ENCODE data around the gene TGFBR3L.
"Not testable (repeated sequence)": the region's sequence is repeated elsewhere in the genome, so short reads cannot be mapped to it uniquely, and the experiment has no call there.

TGFBR3L gene

DNA sequence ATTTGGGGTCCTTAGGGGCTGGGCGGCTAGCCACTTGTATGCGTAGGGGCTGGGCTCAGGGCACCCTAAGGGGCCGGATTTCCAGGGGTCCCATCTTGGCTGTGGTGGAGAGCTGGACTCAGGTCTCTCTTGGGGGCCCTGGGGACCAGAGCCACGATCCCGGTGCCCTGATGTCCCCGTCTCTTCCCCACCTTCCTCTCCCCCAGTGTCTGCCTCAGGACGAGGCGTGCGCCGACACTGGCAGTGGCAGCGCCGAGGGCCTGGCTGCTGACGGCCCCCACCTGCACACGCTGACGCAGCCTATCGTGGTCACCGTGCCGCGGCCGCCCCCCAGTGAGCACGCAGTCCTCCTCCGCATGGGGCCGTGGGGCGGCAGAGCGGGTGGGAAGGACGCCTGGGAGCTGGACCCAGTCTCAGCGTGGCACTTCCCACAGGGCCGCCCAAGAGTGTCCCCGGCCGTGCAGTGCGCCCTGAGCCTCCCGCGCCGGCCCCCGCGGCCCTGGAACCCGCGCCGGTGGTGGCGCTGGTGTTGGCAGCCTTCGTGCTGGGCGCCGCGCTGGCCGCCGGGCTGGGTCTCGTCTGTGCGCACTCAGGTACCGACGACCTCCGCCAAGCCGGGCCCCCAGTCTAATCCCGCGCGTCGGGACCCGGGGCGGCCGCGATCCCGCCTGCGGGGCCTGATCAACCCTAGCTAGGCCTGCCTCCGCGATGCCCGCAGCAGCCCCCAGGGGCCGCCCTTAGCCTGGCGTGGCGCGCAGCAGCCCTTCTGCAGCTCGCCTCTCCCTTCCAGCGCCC, 2.8 kb downstream of the TGFBR3L start:
- no peak for DNase-seq (ENCODE audit: low spot score)

DNA sequence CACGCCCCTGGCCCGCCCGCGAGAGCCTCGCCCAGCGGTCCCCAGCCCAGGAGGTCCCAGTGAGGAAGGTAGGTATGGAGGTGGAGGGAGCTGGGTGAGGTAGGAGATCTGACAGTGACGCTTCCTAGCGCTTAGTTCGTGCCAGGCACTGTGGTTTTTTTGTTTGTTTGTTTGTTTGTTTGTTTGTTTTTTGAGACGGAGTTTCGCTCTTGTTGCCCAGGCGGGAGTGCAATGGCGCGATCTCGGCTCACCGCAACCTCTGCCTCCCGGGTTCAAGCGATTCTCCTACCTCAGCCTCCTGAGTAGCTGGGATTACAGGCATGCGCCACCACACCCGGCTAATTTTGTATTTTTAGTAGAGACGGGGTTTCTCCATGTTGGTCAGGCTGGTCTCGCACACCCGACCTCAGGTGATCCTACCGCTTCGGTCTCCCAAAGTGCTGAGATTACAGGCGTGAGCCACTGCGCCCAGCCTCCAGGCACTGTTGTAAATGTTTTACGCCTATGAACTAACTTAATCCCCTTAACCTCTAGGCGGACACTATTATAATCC, 3.5 kb downstream of the TGFBR3L start:
- not testable (repeated sequence) for DNase-seq (ENCODE audit: low spot score)

DNA sequence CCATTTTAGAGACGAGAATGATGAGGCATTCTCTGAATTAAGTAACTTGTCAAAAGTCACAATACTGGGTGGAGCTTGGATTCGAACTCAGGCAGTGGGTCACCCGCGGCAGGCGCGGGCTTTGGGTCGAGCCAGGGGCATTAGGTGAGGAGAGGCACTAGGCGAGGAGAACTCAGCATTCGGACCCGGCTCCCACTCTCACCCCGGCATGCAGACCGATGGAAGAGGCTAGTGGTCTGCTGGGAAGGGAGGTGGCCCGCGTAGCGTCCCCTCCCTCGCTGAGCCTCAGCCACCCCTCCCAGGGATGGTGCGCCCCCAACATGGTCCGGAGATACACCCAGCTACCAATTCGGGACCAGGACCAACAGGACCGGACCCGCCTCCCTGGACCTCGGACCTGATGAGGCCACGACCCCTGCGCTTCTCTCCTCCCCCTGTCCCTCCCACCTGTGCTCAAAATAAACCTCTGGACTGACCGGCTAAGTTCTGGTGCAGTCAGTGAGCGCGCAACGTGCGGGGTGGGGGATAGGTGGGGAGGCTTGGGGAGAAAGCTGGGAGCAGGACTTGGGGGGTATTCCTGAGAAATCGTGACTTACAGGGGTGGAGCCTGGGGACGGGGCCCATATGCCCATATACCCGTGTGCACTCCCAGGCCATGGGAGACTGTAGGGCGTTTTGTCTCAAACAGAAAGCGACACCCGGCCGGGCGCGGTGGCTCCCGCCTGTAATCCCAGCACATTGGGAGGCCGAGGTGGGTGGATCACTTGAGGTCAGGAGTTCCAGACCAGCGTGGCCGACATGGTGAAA, 4.2 kb downstream of the TGFBR3L start:
- no peak for DNase-seq (ENCODE audit: low spot score)

DNA sequence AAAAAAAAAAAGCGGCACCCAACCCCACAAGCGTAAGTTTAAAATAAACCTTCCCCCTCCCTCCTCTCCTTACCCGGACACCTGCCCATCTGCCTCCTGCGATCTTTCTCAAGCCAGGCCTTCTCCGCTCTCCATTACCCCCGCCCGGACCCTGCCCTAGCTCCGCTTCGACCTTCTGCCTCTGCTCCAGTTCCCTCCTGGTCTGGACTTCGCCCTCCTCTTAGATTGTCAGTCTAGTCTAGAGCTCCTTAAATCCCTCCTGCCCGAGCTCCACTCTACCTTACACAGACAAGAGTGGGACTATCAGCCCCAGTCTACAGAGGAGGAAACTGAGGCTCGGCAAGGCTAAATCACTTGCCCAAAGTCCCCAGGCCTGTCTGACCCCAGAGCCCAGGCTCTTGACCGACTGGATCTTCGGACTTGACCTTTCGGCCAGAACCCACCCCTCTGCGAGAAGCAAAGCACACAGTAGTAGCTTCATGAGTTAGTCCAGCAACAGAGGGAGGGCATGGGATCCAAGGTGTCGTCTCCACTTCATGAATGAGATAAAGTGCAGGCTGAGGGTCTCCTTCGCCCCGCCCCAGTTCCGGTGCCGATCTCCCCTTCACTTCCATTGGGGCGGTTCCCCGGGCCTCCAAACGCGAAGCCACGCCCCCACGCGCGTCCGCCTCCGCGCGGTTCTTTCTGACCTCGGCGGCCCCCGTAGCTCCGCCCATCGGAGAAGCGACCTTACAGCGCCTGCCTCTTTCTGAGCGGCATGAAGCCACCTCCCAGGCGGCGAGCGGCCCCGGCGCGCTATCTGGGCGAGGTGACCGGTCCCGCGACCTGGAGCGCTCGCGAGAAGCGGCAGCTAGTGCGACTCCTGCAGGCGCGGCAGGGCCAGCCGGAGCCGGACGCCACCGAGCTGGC, 5.2 kb downstream of the TGFBR3L start, which contains the start of gene SNAPC2:
TSS of gene SNAPC2 (plus strand) at position 729 of the 909 bp plus-strand sequence. CDS start at position 758, 29 bp downstream.
- DNase-seq (ENCODE audit: low spot score): peak; percentile 86

DNA sequence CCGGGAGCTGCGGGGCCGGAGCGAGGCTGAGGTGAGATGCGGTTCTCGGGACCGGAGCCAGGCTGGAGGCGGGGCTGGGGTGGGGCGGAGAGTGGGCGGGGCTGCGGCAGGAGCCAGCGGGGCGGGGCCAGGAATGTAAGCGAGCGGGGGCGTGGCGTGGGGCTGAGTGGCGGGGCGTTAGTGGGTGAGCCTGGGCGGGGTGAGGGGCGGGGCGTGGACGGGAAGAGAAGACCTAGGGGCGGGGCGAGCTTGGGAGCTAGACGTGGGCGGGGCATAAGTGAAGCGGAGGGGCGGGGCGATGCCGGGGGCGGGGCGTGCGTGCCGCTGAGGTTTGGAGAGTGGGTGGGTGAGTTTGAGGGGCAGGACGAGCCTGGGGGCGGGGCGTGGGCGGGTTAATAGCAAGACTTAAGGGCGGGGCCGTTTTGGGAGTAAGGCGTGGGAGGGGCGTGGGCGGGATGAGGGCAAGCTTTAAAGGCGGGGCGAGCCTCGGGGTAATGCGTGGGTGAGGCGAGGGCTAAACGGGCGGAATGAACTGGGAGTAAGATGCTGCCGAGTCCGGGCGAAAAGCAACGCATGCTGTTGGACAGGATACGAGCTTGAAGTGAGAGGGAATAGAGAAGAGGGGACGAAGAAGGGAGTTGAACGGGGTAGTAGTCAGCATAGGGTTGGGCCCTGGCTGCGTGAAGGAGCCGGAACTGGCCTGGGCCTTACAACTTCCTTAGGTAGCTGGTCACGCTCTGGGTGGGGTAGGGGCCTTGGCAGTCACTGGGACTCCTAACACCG, 6.1 kb downstream of the TGFBR3L start:
- peak; percentile 99 for DNase-seq (ENCODE audit: low spot score)

DNA sequence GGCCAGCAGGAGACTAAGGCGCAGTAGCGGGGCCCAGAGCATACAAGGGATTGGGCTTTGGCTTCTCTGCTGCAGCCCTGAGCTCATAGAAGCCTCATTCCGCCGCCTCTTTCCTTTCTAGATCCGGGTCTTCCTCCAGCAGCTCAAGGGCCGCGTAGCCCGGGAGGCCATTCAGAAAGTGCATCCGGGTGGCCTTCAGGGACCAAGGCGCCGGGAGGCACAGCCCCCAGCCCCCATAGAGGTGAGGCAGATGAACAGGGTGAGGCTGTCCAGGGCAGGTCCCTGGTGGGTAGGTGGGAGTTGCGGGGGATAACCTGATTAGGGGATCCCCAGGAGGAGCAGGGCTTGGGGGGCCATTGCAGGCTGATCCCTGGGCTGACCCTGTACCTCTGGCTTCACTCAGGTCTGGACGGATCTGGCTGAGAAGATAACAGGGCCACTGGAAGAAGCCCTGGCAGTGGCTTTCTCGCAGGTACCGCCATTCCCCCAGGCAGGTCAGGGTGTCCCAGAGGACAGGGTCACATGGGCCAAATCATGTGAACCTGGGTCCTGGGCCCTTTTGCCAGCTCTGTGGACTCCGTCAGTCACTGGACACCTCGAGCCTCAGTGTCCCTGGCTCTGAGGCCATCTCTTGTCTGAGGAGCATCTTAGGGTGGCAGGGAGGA, 6.8 kb downstream of the TGFBR3L start:
- no peak for DNase-seq (ENCODE audit: low spot score)

DNA sequence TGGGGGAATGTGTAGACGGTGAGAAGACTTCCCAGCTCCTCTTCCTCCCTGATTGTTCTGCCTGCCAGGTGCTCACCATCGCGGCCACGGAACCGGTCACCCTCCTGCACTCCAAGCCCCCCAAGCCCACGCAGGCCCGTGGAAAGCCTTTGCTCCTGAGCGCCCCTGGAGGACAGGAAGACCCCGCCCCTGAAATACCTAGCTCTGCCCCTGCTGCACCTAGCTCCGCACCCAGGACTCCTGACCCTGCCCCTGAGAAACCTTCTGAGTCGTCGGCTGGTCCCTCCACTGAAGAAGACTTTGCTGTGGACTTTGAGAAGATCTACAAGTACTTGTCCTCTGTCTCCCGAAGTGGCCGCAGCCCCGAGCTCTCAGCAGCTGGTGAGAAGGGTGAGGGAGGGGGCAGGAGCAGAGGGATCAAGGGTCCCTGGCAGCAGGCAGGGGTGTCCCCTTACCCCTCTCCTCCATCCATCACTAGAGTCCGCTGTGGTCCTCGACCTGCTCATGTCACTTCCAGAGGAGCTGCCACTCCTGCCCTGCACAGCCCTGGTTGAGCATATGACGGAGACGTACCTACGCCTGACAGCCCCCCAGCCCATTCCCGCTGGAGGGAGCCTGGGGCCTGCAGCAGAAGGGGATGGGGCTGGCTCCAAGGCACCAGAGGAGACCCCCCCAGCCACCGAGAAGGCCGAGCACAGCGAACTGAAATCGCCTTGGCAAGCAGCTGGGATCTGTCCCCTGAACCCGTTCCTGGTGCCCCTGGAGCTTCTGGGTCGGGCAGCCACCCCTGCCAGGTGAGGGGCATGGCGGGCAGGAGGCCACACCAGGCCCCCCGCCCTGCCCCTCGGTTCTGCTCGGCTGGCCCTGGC, 7.6 kb downstream of the TGFBR3L start:
- DNase-seq (ENCODE audit: low spot score): no peak

DNA sequence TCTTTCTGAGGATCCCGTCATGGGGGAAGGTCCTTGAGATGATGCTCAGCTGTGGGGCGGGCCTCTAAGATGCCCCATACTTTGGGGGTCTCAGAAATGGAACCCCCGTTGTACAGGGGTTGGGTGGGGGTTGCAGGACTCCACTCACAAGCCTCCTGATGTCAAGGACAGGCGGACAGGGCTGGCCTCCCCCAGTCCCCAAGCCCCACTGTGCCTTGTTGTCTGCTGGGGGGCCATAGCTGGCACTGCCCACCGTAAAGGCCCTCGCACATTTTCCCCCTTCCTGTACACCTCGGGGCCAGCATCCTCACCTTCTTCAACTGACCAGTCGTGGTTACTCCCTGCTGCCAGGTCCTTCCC, 8.2 kb downstream of the TGFBR3L start:
- no peak for DNase-seq (ENCODE audit: low spot score)

DNA sequence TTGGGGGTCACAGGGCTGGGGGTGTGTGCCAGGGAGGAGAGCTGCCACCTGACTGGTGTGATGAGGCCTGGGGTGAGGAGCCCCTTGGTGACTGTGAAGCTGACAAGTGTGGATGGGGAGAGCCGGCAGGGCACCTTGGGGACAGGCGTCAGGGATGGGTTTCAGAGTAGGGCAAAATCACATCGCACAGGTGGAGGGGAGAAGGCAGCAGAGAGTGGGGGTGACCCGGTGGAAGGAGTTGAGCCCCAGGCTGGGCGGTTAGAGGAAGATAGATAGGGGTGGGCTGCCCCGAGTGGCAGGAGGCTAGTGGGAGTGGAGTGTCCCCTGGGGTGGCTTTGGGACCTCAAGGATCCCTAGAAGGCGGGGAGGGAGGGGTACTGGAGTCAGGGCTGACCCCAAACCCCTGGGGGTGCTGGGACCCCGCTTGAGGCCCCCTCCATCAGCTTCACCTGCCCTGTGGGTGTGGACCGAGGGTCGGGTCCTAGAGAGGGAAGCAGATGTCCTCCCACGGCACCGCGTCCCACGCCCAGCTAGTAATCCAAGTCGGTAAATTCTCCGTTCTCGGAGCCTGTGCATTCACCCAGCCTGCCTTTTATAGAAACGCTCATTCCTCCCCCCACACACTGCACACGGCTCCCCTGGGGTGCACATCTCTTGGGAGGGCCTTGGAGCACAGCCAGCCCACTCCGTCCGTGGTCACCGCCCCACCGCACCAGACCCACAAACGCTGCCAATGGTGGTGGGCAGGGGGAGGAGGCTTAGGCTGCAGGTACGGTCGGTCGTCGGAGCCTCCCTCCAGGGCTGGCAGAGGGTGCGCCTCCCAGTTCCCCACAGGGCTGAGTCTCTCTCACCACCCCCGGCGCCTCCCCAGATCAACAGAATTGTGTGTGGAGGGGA, 8.9 kb downstream of the TGFBR3L start:
- peak; percentile 51 for DNase-seq (ENCODE audit: low spot score)

DNA sequence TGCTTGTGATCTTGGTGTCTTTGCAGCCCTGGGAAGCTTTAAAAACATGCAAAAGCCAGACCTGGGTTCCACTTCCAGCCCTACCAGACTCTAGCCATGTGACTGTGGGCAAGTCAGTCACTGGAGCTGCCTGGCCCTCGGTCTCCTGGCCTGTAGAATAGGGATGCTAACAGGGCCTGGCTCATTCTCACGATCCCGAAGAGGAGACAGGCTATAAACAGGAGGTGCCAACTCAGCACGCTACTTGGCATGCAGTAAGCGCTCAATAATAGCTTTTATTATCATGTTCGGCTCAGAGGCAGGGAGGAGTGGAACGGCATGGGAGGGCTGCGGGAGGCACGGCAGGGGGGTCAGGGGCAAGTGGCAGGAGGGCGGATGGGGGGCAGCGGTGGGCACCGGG, 9.6 kb downstream of the TGFBR3L start:
- no peak for DNase-seq (ENCODE audit: low spot score)

DNA sequence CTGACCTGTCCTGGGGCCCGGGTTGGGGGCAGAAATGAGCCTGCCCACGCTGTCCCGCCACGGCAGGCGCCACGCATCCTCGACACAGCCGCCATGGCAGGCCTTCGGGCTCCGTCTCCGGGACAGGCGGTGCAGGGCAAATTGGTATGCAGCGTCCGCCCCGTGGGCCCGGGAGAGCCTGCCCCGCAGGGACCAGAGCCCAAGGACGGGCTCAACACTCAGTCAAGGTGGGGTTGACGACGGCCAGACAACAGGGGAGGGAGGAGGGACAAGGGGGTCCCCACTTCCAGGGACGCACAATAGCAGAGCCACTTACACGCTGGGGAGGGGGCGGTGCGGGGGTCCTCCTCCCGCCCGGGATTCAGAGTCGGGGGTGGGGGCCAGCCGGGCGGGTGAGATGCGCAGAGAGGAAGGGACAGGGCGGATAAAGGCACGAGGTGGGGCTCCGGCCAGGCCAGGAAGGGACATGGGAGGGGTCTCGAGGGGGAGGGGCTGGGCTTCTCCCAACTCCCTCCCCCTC, 10.1 kb downstream of the TGFBR3L start:
- no peak for DNase-seq (ENCODE audit: low spot score)

DNA sequence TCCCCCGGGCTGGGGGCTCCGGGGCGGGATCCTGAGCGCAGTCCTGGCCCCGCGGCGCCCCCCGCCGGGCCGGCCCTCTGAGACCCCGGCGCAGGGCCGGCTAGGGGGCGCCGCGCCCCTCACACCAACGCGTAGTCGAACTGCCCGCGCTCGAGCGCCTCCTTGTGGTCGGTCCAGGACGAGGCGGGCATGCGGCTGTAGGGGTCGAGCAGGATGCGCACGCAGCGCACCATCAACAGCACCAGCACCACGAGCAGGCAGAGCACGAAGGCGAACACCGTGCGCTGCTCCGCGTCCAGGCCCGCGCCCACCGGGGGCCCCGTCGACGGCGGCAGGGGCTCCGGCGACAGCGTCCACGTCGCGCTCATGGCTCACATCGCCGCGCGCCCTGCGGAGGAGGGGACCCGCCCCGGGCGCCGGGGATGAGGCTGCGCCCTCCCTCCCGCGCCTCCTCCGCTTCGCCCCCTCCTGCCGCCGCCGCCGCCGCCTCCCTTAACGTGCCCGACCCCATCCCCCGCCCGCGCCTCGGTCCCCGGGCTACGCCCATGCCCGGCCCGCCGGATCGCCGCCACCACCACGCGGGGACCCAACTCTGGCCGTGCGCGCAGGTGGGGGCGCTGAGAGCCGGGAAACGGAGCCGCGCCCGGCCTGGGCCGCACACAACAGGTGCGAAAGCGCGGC, 10.7 kb downstream of the TGFBR3L start:
- peak; percentile 63 for DNase-seq (ENCODE audit: low spot score)

DNA sequence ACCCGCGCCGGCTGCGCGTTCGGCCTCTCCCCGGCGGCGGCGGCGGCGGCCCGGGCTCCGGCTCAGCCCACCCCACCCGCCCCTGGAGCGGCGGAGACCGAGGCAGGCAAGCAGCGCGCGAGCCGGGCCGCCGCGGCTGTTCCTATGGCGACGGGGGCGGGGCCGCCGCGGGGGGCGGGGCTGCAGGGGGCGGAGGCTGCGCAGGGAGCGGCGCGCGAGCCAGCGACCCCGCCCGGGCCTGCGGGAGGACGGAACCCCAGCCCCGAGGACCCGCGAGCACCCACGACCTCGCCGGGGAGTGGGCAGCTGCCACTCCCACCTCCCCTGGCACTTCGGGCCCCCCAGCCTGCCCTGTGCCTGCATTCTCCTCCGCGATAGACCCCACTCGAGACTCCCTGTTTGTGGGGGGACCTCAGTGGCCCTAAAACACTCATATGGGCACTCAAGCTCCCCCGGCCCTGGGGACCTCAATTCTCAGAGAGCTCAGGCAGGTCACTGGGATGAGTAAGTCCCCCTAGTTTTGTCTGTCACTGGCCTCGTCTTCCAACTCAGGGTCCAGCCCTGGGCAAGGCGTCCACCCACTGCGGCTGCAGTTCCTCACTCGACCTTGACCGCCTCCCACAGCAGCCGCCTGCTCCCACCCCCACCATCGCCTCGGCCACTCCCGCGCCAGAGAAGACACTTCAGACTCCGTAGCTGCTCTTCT, 11.5 kb downstream of the TGFBR3L start, which contains the start of gene CTXN1:
TSS of gene CTXN1 (minus strand) at position 115 of the 706 bp plus-strand sequence. CDS start 597 bp downstream, outside the sequence.
- DNase-seq (ENCODE audit: low spot score): peak; percentile 62

DNA sequence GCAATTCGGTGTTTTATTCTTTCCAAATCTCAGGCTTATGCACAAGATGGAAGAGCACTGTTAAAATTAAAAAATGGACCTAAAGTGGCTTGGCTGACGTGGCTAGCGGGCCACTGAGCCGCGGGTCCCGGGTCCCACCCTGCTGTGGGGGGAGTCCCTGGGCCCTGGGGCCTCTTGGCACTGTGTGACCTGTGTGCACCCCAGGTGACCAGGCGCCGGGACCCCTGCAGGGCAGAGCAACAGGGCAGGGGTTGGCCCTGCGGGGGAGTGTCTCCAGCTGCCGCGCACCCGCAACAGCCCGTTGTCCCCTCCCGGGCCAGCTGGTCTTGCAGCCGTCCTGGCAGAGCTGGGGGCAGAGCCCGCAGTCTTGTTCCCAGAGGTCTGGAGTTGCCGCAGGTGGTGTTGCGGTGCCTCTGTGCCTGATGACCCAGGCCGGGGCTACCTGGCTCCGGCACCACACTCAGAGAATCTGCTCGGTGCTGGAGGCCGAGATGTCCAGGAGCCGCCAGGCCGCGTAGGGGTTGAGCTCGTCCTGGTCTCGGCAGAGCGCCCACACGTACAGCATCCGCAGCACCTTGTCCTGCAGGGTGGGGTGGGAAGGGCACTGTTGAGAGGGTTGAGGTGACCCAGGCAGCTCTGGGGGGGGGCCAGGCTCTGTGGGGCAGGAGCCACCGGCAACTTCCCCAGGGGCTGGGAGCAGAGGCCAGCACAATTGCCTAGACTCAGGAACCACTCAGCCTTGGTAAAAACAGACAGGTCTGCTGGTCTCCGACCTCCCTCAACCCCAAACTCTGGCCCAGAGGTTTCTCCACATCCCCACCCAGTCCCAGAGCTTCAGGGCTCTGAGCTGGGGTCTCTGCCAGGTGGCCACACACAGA, 12.3 kb downstream of the TGFBR3L start:
- DNase-seq (ENCODE audit: low spot score): no peak

DNA sequence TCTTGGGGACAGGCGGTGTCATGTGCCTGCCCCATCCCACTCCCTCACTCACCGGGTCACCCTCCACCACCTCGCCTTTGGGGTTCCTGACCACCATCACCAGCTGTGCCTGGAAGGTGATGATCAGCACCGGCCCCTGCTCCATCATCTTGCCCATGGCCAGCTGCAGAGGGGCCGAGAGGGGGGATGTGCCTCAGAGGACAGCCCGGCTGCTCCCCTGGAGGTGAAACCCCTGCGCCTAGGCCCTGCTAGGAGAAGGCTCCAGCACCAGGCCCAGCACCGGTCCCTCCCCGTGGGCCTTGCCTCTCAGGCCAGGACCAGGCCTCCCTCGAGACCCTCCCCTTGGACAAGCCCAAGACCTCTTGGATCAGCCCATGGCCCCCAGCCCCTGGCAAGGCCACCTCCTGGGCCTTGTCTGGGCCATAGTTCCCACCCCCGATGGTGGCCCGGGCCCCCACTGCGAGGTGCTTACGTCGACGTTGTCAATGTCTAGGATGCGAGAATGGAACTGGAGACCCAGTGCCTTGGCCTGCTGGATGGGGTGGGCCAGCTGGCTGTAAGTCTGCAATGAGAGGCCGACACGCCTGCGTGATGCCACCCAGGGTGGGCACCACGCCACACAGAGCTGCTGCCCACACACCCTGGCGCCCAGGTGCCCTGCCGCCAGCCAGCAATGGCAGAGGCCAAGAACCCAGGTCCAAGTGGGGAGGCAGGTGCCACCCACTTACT, 13.1 kb downstream of the TGFBR3L start:
- DNase-seq (ENCODE audit: low spot score): no peak
